Upper lobe of left lung (tissue), 6 donors: ENCODE data around the gene BRICD5. TPM values are rescaled to one million over a fixed set of nuclear protein-coding genes. Genes with fewer than 3 reads are reported as not detected.
A peak's percentile ranks its signal among the peaks of the same experiment; 100 is the strongest.

Experiments used
- ATAC-seq, 2 donors: fragments of 200-7000 bp; cut with Tn5 transposase; one replicate each; pipeline ENCODE4 v1.9.1; 2022; ENCODE audit warnings: mild to moderate bottlenecking in 2 of 2, moderate library complexity in 2 of 2; ENCODE audit not compliant: low FRiP score in 2 of 2
- DNase-seq, 2 donors: peaks; one replicate each; pipeline ENCODE4 v3.0.0-alpha.2; 2019 to 2020
- H3K27ac ChIP-seq, 4 donors: fragments of 200-600 bp; sonication (generic); one replicate each; pipeline ENCODE4 v1.5.1; 2016 to 2019
- H3K27me3 ChIP-seq, 4 donors: fragments of 200-600 bp; sonication (generic); one replicate each; pipeline ENCODE4 v1.5.1; 2017 to 2019
- H3K36me3 ChIP-seq, 4 donors: fragments of 200-600 bp; sonication (generic); one replicate each; pipeline ENCODE4 v1.5.1; 2016 to 2019
- H3K4me1 ChIP-seq, 4 donors: fragments of 200-600 bp; sonication (generic); one replicate each; pipeline ENCODE4 v1.5.1; 2018 to 2019
- H3K4me3 ChIP-seq, 4 donors: fragments of 200-600 bp; sonication (generic); one replicate each; pipeline ENCODE4 v1.5.1; 2017 to 2019; ENCODE audit warnings: mild to moderate bottlenecking in 2 of 4, moderate library complexity in 1 of 4
- H3K9me3 ChIP-seq, 4 donors: fragments of 200-600 bp; sonication (generic); one replicate each; pipeline ENCODE4 v1.5.1; 2018 to 2019
- CTCF ChIP-seq, 6 experiments: fragments of 450-650 bp in 4 of 6; fragments of 200-600 bp in 2 of 6; sonication (generic) in 2 of 6; IDR thresholded peaks; one replicate each; pipeline ENCODE4 v1.5.1; 2016 to 2019; ENCODE audit warnings: antibody characterized with exemption in 6 of 6
- EP300 ChIP-seq, 4 donors: sonication (generic); formaldehyde crosslinking; IDR thresholded peaks; one replicate each; pipeline ENCODE4 v1.5.1; 2017; ENCODE audit warnings: antibody characterized with exemption in 4 of 4, control low read depth in 2 of 4
- POLR2A ChIP-seq, 4 donors: fragments of 450-650 bp; IDR thresholded peaks; one replicate each; pipeline ENCODE4 v1.5.1; 2016 to 2017; ENCODE audit warnings: antibody characterized with exemption in 4 of 4, mild to moderate bottlenecking in 2 of 4
- POLR2AphosphoS5 ChIP-seq, 2 donors: sonication (generic); formaldehyde crosslinking; IDR thresholded peaks; one replicate each; pipeline ENCODE4 v1.5.1; 2017; ENCODE audit warnings: antibody characterized with exemption in 2 of 2
- WGBS, 2 donors: methylation state at CpG; one replicate each; pipeline ENCODE4 v1.1.5; 2017 to 2018; 5-methylcytosine and 5-hydroxymethylcytosine counted together
- total RNA-seq, 6 donors: library from RNA; depleted of rRNA in 4 of 6; stranded (reverse); fragments of >200 nt in 4 of 6; gene quantifications; one replicate each; pipeline versions ENCODE4 v1.1.0 to v1.2.1, GENCODE V29; 2016 to 2021
- donor health status: DM: no; HTN: no; CAD: no; lungs with moderate emphysema.
- donor health status: DM: no; HTN: yes; CAD: no; lungs with severe emphysema.

Gene BRICD5
- total RNA-seq, 6 donors from 2014 or later = 4.0 to 70.2 (median 10.8) TPM

GRCh38 chr16:2180962-2181923 is 29.4 kb downstream of the BRICD5 start:
- H3K36me3 ChIP-seq = peaks cover 3 to 19% (median 16%) of the 10 kb centered on the region in 4 donors
- no peak overlapping the region for H3K27ac ChIP-seq
- H3K27me3 ChIP-seq = no peaks in the 10 kb centered on the region
- H3K4me1 ChIP-seq = peaks cover 0 to 5% (median 0%) of the 10 kb centered on the region in 4 donors
- no peak overlapping the region for H3K4me3 ChIP-seq
- no peak for ATAC-seq
- no peak for TF ChIP-seq POLR2A (IDR thresholded peaks at IDR 0.05)
- TF ChIP-seq POLR2AphosphoS5 (IDR thresholded peaks at IDR 0.05) = no peak
- TF ChIP-seq CTCF (IDR thresholded peaks at IDR 0.05) = no peak
- TF ChIP-seq EP300 (IDR thresholded peaks at IDR 0.05) = no peak
- peak in 1 of 2 donors; percentile 84 for DNase-seq
- no peaks in the 10 kb centered on the region for H3K9me3 ChIP-seq
- WGBS, 2 donors = 86 to 88% methylated on average over 11 to 38 of the region's 46 CpGs

GRCh38 chr16:2180461-2180860 is 30.2 kb downstream of the BRICD5 start:
- Histone ChIP-seq H3K27me3 (no peaks in the 10 kb centered on the region), H3K27ac (no peak overlapping the region), H3K4me3 (no peak overlapping the region), H3K36me3 (peaks cover 3 to 27% (median 24%) of the 10 kb centered on the region in 4 donors), H3K4me1 (peaks cover 0 to 5% (median 0%) of the 10 kb centered on the region in 4 donors), H3K9me3 (no peaks in the 10 kb centered on the region)
- DNase-seq (peak in 1 of 2 donors; percentile 84), ATAC-seq (no peak)
- WGBS, 2 donors = 97% methylated on average over 31 of the region's 43 CpGs; no CpG with 5 or more reads in 1 of the 2 donors
- TF ChIP-seq POLR2AphosphoS5 (IDR thresholded peaks at IDR 0.05) (no peak), EP300 (IDR thresholded peaks at IDR 0.05) (no peak), CTCF (IDR thresholded peaks at IDR 0.05) (no peak), POLR2A (IDR thresholded peaks at IDR 0.05) (no peak)

- no peak overlapping the region for H3K4me3 ChIP-seq
- H3K4me1 ChIP-seq = peaks cover 0 to 5% (median 0%) of the 10 kb centered on the region in 4 donors
- peak in 1 of 2 donors; percentile 86 for DNase-seq
- 92 to 97% methylated on average over 19 to 31 of the region's 31 CpGs for WGBS, 2 donors
- no peaks in the 10 kb centered on the region for H3K9me3 ChIP-seq
- H3K27me3 ChIP-seq = no peaks in the 10 kb centered on the region
- no peak for TF ChIP-seq POLR2A (IDR thresholded peaks at IDR 0.05)
- no peak for TF ChIP-seq EP300 (IDR thresholded peaks at IDR 0.05)
- TF ChIP-seq POLR2AphosphoS5 (IDR thresholded peaks at IDR 0.05) = no peak
- ATAC-seq = no peak
- no peak overlapping the region for H3K27ac ChIP-seq
- peaks cover 5 to 36% (median 33%) of the 10 kb centered on the region in 4 donors for H3K36me3 ChIP-seq
These were observed 31.1 kb downstream of the BRICD5 start for GRCh38 chr16:2179576-2179975.

DNA sequence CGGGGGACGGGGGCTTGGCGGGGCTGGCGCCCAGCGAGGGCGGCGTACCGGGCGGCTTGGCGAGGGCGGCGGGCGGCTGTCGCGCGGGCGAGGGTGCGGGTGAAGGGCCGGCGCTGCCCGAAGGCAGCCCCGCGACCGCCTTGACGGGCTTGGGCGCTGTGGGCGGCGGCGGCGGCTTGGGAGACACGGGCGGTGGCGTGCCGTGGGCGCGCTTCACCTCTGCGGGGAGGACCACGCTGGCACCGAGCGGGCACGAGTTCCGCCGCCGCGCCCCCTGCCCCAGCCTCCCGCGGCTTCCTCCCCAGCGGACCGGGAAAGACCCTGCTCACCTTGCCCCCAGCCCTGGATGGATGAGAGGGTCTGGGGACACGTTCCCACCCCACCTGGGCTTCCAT is 31.6 kb downstream of the BRICD5 start:
- no peak overlapping the region for H3K4me3 ChIP-seq
- H3K36me3 ChIP-seq = peaks cover 5 to 41% (median 38%) of the 10 kb centered on the region in 4 donors
- H3K27ac ChIP-seq = no peak overlapping the region
- peaks cover 0 to 5% (median 0%) of the 10 kb centered on the region in 4 donors for H3K4me1 ChIP-seq
- peak in 1 of 2 donors; percentile 85 for DNase-seq
- ATAC-seq = no peak
- WGBS, 2 donors = 74% methylated on average over 18 to 20 of the region's 50 CpGs
- no peak for TF ChIP-seq CTCF (IDR thresholded peaks at IDR 0.05)
- TF ChIP-seq POLR2A (IDR thresholded peaks at IDR 0.05) = no peak
- no peak for TF ChIP-seq POLR2AphosphoS5 (IDR thresholded peaks at IDR 0.05)
- no peak for TF ChIP-seq EP300 (IDR thresholded peaks at IDR 0.05)
- H3K9me3 ChIP-seq = no peaks in the 10 kb centered on the region
- no peaks in the 10 kb centered on the region for H3K27me3 ChIP-seq

DNA sequence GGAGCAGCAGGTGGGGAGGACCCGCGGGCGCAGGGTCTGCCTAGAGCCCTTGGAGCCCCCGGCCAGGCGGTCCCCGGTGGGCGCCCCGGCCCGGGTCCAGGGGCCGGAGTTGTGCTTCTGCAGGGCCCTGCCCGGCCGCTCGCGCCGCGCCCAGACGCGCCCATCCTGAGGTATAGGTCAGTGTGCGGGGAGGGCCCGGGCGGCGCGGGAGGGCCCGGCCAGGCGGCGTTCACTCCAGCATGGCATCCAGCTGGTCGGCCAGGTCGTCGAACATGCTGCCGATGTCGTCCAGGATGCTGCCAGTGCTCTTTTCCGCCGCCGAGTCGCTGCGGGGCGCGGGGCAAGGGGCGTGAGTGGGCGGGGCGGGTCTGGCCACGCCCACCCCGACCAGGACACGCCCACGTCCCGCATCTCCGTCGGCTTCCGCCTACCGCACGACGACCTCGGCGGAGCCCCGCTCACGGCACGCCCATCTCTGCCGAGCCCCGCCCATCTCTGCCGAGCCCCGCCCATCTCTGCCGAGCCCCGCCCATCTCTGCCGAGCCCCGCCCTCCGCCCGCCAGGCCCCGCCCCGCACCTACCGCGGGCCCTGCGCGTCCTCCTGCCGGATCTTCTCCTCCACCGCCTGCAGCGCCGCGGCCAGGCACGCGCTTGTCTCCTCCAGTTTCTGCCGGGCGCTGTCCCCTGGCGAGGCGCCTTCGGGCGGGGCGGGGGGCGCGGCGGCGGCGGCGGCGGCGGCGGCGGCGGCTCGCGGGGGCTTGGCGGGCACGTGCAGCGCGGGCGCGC is 32.1 kb downstream of the BRICD5 start:
- H3K36me3 ChIP-seq = peaks cover 5 to 47% (median 44%) of the 10 kb centered on the region in 4 donors
- no peak for TF ChIP-seq POLR2A (IDR thresholded peaks at IDR 0.05)
- TF ChIP-seq CTCF (IDR thresholded peaks at IDR 0.05) = no peak
- TF ChIP-seq EP300 (IDR thresholded peaks at IDR 0.05) = no peak
- no peak for TF ChIP-seq POLR2AphosphoS5 (IDR thresholded peaks at IDR 0.05)
- WGBS, 2 donors = 64 to 66% methylated on average over 14 to 47 of the region's 106 CpGs
- peaks cover 0 to 5% (median 0%) of the 10 kb centered on the region in 4 donors for H3K4me1 ChIP-seq
- no peaks in the 10 kb centered on the region for H3K9me3 ChIP-seq
- DNase-seq (peak in 1 of 2 donors; percentile 86), ATAC-seq (peak in 1 of 2 donors; percentile 51)
- H3K4me3 ChIP-seq = no peak overlapping the region
- no peaks in the 10 kb centered on the region for H3K27me3 ChIP-seq
- H3K27ac ChIP-seq = no peak overlapping the region
